SK-N-SH (cell line): ENCODE data around the gene ANKRD34A. TPM values are rescaled to one million over a fixed set of nuclear protein-coding genes. Genes with fewer than 3 reads are reported as not detected.

ENCODE experiments used
- CTCF ChIA-PET: fragments of 300-600, 350-600 bp; formaldehyde crosslinking; extraction: SDS; loops from one replicate; lab custom pipeline; 2021; lab: Yijun Ruan, JAX
- POLR2A ChIA-PET: fragments of 350-600 bp; sonication (Branson Sonifier 250); formaldehyde crosslinking; extraction: SDS; loops from one replicate; lab custom pipeline; 2020; ENCODE audit warnings: antibody characterized with exemption, inconsistent platforms; lab: Yijun Ruan, JAX
- DNase-seq: peaks from one replicate; pipeline ENCODE4 v3.0.0; 2012
- H2AFZ ChIP-seq: fragments of 200-600 bp; sonication (generic); 2 replicates; pipeline ENCODE4 v1.8.1; 2016; ENCODE audit warnings: antibody characterized with exemption, mild to moderate bottlenecking, low read depth
- H3F3A ChIP-seq: fragments of 200-600 bp; sonication (generic); replicated peaks from 2 replicates; pipeline ENCODE3; 2016; ENCODE audit warnings: antibody characterized with exemption, mild to moderate bottlenecking; ENCODE audit not compliant: insufficient read depth
- H3K27ac ChIP-seq, 2 experiments: fragments of 200-500 bp in 1 of 2; fragments of 200-600 bp in 1 of 2; sonication (Bioruptor generic) in 1 of 2; sonication (generic), shearing (Covaris generic) in 1 of 2; 2 replicates each; pipeline versions ENCODE4 v1.5.1 to v1.6.1; 2014 to 2016; ENCODE audit warnings: low read depth in 2 of 2, inconsistent platforms in 1 of 2, low read length in 1 of 2, mild to moderate bottlenecking in 1 of 2, mixed read lengths in 1 of 2
- H3K27me3 ChIP-seq: fragments of 200-600 bp; sonication (generic), shearing (Covaris generic); 2 replicates; pipeline ENCODE4 v1.6.1; 2016; ENCODE audit warnings: mixed run types; ENCODE audit not compliant: insufficient read depth
- H3K36me3 ChIP-seq, 2 experiments: fragments of 200-500 bp in 1 of 2; fragments of 200-600 bp in 1 of 2; sonication (Bioruptor generic) in 1 of 2; sonication (generic) in 1 of 2; replicated peaks in 1 of 2; 2 replicates each; pipeline versions ENCODE3 to v1.5.1; 2014 to 2016; ENCODE audit warnings: low read length in 1 of 2, mild to moderate bottlenecking in 1 of 2; ENCODE audit not compliant: insufficient read depth in 2 of 2, control insufficient read depth in 1 of 2
- H3K4me1 ChIP-seq, 2 experiments: fragments of 200-500 bp in 1 of 2; fragments of 200-600 bp in 1 of 2; sonication (Bioruptor generic) in 1 of 2; sonication (generic), shearing (Covaris generic) in 1 of 2; 2 replicates each; pipeline versions ENCODE4 v1.5.1 to v1.6.1; 2014 to 2016; ENCODE audit warnings: low read depth in 1 of 2, low read length in 1 of 2, mixed run types in 1 of 2; ENCODE audit not compliant: insufficient read depth in 2 of 2, control insufficient read depth in 1 of 2
- H3K4me2 ChIP-seq: fragments of 200-600 bp; sonication (generic), shearing (Covaris generic); 2 replicates; pipeline ENCODE4 v1.6.1; 2017; ENCODE audit warnings: mixed run types
- H3K4me3 ChIP-seq, 2 experiments: fragments of 200-500 bp in 1 of 2; fragments of 200-600 bp in 1 of 2; sonication (Bioruptor generic) in 1 of 2; sonication (generic), shearing (Covaris generic) in 1 of 2; 2 replicates each; pipeline versions ENCODE4 v1.5.1 to v1.8.1; 2014 to 2016; ENCODE audit warnings: low read depth in 2 of 2, inconsistent platforms in 1 of 2, low read length in 1 of 2, mild to moderate bottlenecking in 1 of 2, mixed read lengths in 1 of 2, moderate library complexity in 1 of 2
- H3K79me2 ChIP-seq: fragments of 200-600 bp; sonication (generic); 2 replicates; pipeline ENCODE4 v1.8.1; 2017; ENCODE audit warnings: mild to moderate bottlenecking; ENCODE audit not compliant: insufficient read depth
- H3K9ac ChIP-seq: fragments of 200-600 bp; sonication (generic); 2 replicates; pipeline ENCODE4 v1.6.1; 2017; ENCODE audit warnings: mixed run types
- H3K9me2 ChIP-seq: fragments of 200-600 bp; sonication (generic); 2 replicates; pipeline ENCODE4 v1.6.1; 2017; ENCODE audit warnings: mixed run types
- H3K9me3 ChIP-seq: fragments of 200-600 bp; sonication (generic); 2 replicates; pipeline ENCODE4 v1.6.1; 2017; ENCODE audit warnings: mixed run types, mild to moderate bottlenecking, moderate library complexity
- H4K20me1 ChIP-seq: fragments of 200-600 bp; sonication (generic); 2 replicates; pipeline ENCODE4 v1.6.1; 2017; ENCODE audit warnings: mild to moderate bottlenecking, mixed run types; ENCODE audit not compliant: insufficient read depth
- ELF1 ChIP-seq: IDR thresholded peaks from 2 replicates; pipeline ENCODE4 v1.4.0; 2012
- EP300 ChIP-seq, 2 experiments: IDR thresholded peaks; 2 replicates each; pipeline versions ENCODE4 v1.4.0 to v1.6.1; 2012; ENCODE audit warnings: borderline replicate concordance in 1 of 2, low read depth in 1 of 2, low read length in 1 of 2
- EZH2phosphoT487 ChIP-seq: fragments of 200-600 bp; sonication (generic); IDR thresholded peaks from 2 replicates; pipeline ENCODE4 v1.6.1; 2017; ENCODE audit warnings: low read depth, mixed run types, mild to moderate bottlenecking, antibody characterized with exemption, moderate library complexity, borderline replicate concordance
- GABPA ChIP-seq: IDR thresholded peaks from 2 replicates; pipeline ENCODE4 v1.4.0; 2012; ENCODE audit warnings: low read depth, mild to moderate bottlenecking
- MXI1 ChIP-seq: IDR thresholded peaks from 2 replicates; pipeline ENCODE4 v1.6.1; 2012; ENCODE audit warnings: mild to moderate bottlenecking, low read depth, low read length, improper control_type of control experiment
- RCOR1 ChIP-seq: fragments of 150-350 bp; IDR thresholded peaks from 2 replicates; pipeline ENCODE4 v1.6.1; 2017; ENCODE audit warnings: antibody characterized with exemption, low read length
- RFX5 ChIP-seq: IDR thresholded peaks from 2 replicates; pipeline ENCODE4 v1.6.1; 2012; ENCODE audit warnings: mild to moderate bottlenecking, improper control_type of control experiment, low read length
- TAF1 ChIP-seq: IDR thresholded peaks from 2 replicates; pipeline ENCODE4 v1.6.1; 2012; ENCODE audit warnings: low read depth, mild to moderate bottlenecking, low read length, moderate library complexity, borderline replicate concordance
- WGBS: methylation state at CpG from one replicate; pipeline ENCODE4 v1.1.6; 2017; ENCODE audit warnings: low lambda C conversion rate; 5-methylcytosine and 5-hydroxymethylcytosine counted together
- polyA plus RNA-seq, 3 experiments: library from polyadenylated mRNA; depleted of rRNA; stranded (reverse); fragments of >200 nt; gene quantifications; 2 replicates each; pipeline ENCODE4 v1.2.3, GENCODE V29; 2012
- TF ChIP-seq, protein P1 (sequence below): fragments of 200-600 bp; sonication (generic); IDR thresholded peaks from 2 replicates; pipeline ENCODE4 v1.6.1; 2017; ENCODE audit warnings: antibody characterized with exemption, mild to moderate bottlenecking, moderate library complexity
- TF ChIP-seq, protein P2 (sequence below): fragments of 150-350 bp; IDR thresholded peaks from 2 replicates; pipeline ENCODE4 v1.6.1; 2017; ENCODE audit warnings: antibody characterized with exemption, low read length, low read depth, borderline replicate concordance
- TF ChIP-seq, protein P3 (sequence below): IDR thresholded peaks from 2 replicates; pipeline ENCODE4 v1.6.1; 2012; ENCODE audit warnings: mild to moderate bottlenecking, low read depth, low read length, moderate library complexity
- TF ChIP-seq, protein P4 (sequence below): fragments of 150-350 bp; IDR thresholded peaks from 2 replicates; pipeline ENCODE4 v1.6.1; 2016; ENCODE audit warnings: mild to moderate bottlenecking, low read depth, low read length
- TF ChIP-seq, protein P5 (sequence below): IDR thresholded peaks from 2 replicates; pipeline ENCODE4 v1.4.0; 2012; ENCODE audit warnings: low read depth, borderline replicate concordance
- TF ChIP-seq, protein P6 (sequence below): IDR thresholded peaks from 2 replicates; pipeline ENCODE4 v1.4.0; 2012; ENCODE audit warnings: low read depth, borderline replicate concordance
- TF ChIP-seq, protein P7 (sequence below): IDR thresholded peaks from 2 replicates; pipeline ENCODE4 v1.4.0; 2012; ENCODE audit warnings: low read depth

Gene ANKRD34A
- polyA plus RNA-seq, 1 of the 3 experiments (the other 2 are of a cell fraction): 2.6 TPM

DNA sequence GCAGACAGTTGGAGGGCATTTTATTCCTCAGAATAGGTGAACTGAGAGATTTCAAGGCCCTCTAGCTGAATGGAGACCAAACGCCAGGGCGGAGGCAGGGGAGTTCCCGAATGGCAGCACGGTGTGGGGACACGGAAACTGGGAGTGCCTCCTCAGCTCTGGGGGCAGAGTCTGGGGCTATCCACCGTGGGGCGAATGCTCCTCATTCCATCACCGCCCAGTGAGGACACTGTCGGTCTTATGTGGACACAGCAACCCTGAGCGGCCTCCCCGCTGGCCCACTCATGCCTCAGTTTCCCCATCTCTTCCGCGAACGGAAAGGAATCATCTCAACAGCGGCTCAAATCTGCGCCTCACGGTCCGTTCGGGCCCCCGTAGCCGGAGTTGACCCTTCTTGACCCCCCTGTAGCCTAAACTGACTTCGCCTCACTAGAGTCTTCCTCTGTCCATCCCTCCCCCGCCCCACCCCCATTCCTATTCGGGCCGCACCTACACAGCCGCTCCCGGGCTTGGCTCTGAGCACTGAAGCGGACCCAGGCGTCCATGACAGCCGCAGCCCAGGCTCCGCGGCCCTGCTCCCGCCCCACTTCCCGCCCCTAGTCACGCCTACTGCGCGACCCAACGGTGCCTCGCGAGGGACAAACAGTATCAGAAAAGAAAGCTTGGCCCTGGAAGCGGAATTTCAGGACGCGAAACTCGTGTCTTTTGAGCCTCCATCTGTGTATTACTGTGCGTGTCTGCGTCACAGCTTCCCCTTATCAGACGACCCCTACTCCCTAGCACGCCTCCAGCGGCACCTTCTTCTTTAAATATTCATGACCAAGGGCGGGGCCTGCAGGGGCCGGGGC is 46.0 kb downstream of the ANKRD34A start, which contains the start of gene PEX11B (continued):
- TF ChIP-seq, protein P1, sequence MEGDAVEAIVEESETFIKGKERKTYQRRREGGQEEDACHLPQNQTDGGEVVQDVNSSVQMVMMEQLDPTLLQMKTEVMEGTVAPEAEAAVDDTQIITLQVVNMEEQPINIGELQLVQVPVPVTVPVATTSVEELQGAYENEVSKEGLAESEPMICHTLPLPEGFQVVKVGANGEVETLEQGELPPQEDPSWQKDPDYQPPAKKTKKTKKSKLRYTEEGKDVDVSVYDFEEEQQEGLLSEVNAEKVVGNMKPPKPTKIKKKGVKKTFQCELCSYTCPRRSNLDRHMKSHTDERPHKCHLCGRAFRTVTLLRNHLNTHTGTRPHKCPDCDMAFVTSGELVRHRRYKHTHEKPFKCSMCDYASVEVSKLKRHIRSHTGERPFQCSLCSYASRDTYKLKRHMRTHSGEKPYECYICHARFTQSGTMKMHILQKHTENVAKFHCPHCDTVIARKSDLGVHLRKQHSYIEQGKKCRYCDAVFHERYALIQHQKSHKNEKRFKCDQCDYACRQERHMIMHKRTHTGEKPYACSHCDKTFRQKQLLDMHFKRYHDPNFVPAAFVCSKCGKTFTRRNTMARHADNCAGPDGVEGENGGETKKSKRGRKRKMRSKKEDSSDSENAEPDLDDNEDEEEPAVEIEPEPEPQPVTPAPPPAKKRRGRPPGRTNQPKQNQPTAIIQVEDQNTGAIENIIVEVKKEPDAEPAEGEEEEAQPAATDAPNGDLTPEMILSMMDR: no peak
- TF ChIP-seq, protein P2, sequence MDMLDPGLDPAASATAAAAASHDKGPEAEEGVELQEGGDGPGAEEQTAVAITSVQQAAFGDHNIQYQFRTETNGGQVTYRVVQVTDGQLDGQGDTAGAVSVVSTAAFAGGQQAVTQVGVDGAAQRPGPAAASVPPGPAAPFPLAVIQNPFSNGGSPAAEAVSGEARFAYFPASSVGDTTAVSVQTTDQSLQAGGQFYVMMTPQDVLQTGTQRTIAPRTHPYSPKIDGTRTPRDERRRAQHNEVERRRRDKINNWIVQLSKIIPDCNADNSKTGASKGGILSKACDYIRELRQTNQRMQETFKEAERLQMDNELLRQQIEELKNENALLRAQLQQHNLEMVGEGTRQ: no peak
- TF ChIP-seq, all 33 proteins: peak for 8

DNA sequence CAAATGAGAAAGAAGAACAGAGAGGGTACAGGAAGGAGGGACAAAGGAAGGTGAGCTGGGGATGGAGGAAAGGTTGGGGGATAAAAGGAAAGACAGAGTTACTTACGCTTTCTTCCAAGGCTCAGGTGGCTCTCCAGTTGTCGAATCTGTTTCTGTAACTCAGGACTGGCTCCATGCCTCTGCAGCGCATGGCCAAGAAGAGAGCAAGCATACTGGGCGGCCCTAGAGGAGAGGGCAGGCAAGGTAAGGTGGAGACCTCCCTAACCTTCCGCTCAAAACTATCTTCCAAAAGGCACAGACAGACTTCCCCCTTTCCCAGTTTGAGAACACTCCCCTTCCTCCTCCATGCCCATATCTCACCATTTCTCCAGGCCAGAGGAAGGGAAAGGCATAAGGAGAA is 46.8 kb downstream of the ANKRD34A start:
- peak overlapping the region; percentile 80 for H3K9ac ChIP-seq
- H3K9me2 ChIP-seq: no peaks in the 10 kb centered on the region
- DNase-seq: no peak
- WGBS: 86% methylated on average over 5 of the region's 5 CpGs
- H2AFZ ChIP-seq: peak overlapping the region; percentile 86; the same call in 1 of the 2 replicates
- peaks cover 23% of the 10 kb centered on the region for H3F3A ChIP-seq
- H3K4me1 ChIP-seq: peaks cover 0 to 18% of the 10 kb centered on the region in 2 experiments; a peak in 2 of 4 replicates
- no peaks in the 10 kb centered on the region for H4K20me1 ChIP-seq
- ChIA-PET CTCF (interaction anchor here (2.4 to 16.4 kb wide), 4 partner anchors 9 to 73 kb away, joined by 7 to 281 read pairs (median 12); partner anchors contain the start of genes ITGA10, NUDT17 and RBM8A), POLR2A (interaction anchor here (2.3 kb wide), 1 partner anchor 10 kb away, joined by 19 read pairs; the partner anchor contains the start of gene RBM8A)
- H3K36me3 ChIP-seq: peaks cover 21 to 27% of the 10 kb centered on the region in 2 experiments
- H3K27me3 ChIP-seq: no peaks in the 10 kb centered on the region
- no peak overlapping the region for H3K27ac ChIP-seq
- no peaks in the 10 kb centered on the region for H3K9me3 ChIP-seq
- H3K4me3 ChIP-seq: peak overlapping the region; percentile 83 to 86
- peak overlapping the region; percentile 91 for H3K4me2 ChIP-seq
- TF ChIP-seq, protein P3, sequence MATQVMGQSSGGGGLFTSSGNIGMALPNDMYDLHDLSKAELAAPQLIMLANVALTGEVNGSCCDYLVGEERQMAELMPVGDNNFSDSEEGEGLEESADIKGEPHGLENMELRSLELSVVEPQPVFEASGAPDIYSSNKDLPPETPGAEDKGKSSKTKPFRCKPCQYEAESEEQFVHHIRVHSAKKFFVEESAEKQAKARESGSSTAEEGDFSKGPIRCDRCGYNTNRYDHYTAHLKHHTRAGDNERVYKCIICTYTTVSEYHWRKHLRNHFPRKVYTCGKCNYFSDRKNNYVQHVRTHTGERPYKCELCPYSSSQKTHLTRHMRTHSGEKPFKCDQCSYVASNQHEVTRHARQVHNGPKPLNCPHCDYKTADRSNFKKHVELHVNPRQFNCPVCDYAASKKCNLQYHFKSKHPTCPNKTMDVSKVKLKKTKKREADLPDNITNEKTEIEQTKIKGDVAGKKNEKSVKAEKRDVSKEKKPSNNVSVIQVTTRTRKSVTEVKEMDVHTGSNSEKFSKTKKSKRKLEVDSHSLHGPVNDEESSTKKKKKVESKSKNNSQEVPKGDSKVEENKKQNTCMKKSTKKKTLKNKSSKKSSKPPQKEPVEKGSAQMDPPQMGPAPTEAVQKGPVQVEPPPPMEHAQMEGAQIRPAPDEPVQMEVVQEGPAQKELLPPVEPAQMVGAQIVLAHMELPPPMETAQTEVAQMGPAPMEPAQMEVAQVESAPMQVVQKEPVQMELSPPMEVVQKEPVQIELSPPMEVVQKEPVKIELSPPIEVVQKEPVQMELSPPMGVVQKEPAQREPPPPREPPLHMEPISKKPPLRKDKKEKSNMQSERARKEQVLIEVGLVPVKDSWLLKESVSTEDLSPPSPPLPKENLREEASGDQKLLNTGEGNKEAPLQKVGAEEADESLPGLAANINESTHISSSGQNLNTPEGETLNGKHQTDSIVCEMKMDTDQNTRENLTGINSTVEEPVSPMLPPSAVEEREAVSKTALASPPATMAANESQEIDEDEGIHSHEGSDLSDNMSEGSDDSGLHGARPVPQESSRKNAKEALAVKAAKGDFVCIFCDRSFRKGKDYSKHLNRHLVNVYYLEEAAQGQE: no peak
- TF ChIP-seq EZH2phosphoT487 (no peak), MXI1 (no peak), EP300 (IDR thresholded peaks at IDR 0.05; ENCODE audit: borderline replicate concordance in 1 of 2, low read depth in 1 of 2, low read length in 1 of 2) (no peak), TAF1 (no peak), ELF1 (no peak), RFX5 (no peak), RCOR1 (no peak), GABPA (no peak)
- TF ChIP-seq, protein P4, sequence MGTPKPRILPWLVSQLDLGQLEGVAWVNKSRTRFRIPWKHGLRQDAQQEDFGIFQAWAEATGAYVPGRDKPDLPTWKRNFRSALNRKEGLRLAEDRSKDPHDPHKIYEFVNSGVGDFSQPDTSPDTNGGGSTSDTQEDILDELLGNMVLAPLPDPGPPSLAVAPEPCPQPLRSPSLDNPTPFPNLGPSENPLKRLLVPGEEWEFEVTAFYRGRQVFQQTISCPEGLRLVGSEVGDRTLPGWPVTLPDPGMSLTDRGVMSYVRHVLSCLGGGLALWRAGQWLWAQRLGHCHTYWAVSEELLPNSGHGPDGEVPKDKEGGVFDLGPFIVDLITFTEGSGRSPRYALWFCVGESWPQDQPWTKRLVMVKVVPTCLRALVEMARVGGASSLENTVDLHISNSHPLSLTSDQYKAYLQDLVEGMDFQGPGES: no peak
- TF ChIP-seq, protein P5, sequence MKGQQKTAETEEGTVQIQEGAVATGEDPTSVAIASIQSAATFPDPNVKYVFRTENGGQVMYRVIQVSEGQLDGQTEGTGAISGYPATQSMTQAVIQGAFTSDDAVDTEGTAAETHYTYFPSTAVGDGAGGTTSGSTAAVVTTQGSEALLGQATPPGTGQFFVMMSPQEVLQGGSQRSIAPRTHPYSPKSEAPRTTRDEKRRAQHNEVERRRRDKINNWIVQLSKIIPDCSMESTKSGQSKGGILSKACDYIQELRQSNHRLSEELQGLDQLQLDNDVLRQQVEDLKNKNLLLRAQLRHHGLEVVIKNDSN: no peak
- TF ChIP-seq, protein P6, sequence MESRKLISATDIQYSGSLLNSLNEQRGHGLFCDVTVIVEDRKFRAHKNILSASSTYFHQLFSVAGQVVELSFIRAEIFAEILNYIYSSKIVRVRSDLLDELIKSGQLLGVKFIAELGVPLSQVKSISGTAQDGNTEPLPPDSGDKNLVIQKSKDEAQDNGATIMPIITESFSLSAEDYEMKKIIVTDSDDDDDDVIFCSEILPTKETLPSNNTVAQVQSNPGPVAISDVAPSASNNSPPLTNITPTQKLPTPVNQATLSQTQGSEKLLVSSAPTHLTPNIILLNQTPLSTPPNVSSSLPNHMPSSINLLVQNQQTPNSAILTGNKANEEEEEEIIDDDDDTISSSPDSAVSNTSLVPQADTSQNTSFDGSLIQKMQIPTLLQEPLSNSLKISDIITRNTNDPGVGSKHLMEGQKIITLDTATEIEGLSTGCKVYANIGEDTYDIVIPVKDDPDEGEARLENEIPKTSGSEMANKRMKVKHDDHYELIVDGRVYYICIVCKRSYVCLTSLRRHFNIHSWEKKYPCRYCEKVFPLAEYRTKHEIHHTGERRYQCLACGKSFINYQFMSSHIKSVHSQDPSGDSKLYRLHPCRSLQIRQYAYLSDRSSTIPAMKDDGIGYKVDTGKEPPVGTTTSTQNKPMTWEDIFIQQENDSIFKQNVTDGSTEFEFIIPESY: no peak
- TF ChIP-seq, protein P7, sequence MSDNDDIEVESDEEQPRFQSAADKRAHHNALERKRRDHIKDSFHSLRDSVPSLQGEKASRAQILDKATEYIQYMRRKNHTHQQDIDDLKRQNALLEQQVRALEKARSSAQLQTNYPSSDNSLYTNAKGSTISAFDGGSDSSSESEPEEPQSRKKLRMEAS: no peak
- TF ChIP-seq, protein P2: no peak
- peaks cover 19% of the 10 kb centered on the region; the same call in 1 of the 2 replicates for H3K79me2 ChIP-seq
